K562 (cell line): ENCODE measurements around the gene PM20D1. TPM values are rescaled to one million over a fixed set of nuclear protein-coding genes. Genes with fewer than 3 reads are reported as not detected.

ENCODE experiments used
- ATAC-seq: fragments of 200-7000 bp; cut with Tn5 transposase; 3 replicates; pipeline ENCODE4 v1.9.1; 2020; ENCODE audit warnings: moderate library complexity
- BruUV-seq: library from RNA; stranded (reverse); fragments of 400-500 nt; replicated peaks from 2 replicates; lab custom pipeline; 2021; lab: Mats Ljungman, UMichigan
- CTCF ChIA-PET: fragments of 300-600 bp; formaldehyde crosslinking; extraction: SDS; loops from one replicate; lab custom pipeline; 2021; ENCODE audit warnings: low intra/inter-chr PET ratio; lab: Yijun Ruan, JAX
- POLR2A ChIA-PET: fragments of 300-600, 350-650 bp; sonication (Branson Sonifier 250); formaldehyde crosslinking; extraction: SDS; loops from one replicate; lab custom pipeline; 2021; ENCODE audit warnings: antibody characterized with exemption, inconsistent platforms; lab: Yijun Ruan, JAX
- DNase-seq, 4 experiments: peaks; one replicate each; pipeline versions ENCODE4 v3.0.0 to v3.0.0-alpha.2; 2011 to 2018; ENCODE audit warnings: low spot score in 3 of 4, mixed read lengths in 3 of 4; ENCODE audit errors: extremely low read depth in 1 of 4
- FAIRE-seq: peaks from 2 replicates; lab custom pipeline; 2011; peaks lifted over from hg19 to GRCh38; lab: Jason Lieb, UNC
- H2AFZ ChIP-seq: 2 replicates; pipeline ENCODE4 v1.6.0; 2011; ENCODE audit warnings: low read depth, low read length, control low read depth, inconsistent platforms
- H3K27ac ChIP-seq: fragments of 200-600 bp; 3 replicates; pipeline ENCODE4 v1.8.0; 2011; ENCODE audit warnings: low read depth, mild to moderate bottlenecking, control low read depth, inconsistent platforms, low read length, moderate library complexity, mixed read lengths; ENCODE audit errors: extremely low read depth
- H3K27me3 ChIP-seq, 2 experiments: fragments of 300-600 bp in 1 of 2; 2 replicates in 1 of 2; 3 replicates in 1 of 2; pipeline versions ENCODE4 v1.6.0 to v1.8.0; 2011; ENCODE audit warnings: inconsistent platforms in 2 of 2, low read length in 2 of 2, mild to moderate bottlenecking in 1 of 2, mixed read lengths in 1 of 2, moderate library complexity in 1 of 2; ENCODE audit not compliant: control insufficient read depth in 2 of 2, insufficient read depth in 2 of 2
- H3K36me3 ChIP-seq: fragments of 300-600 bp; 3 replicates; pipeline ENCODE4 v1.8.0; 2011; ENCODE audit warnings: mild to moderate bottlenecking, low read length, inconsistent platforms; ENCODE audit not compliant: control insufficient read depth, insufficient read depth
- H3K4me1 ChIP-seq, 2 experiments: fragments of 200-600 bp in 1 of 2; replicated peaks in 1 of 2; 2 replicates in 1 of 2; 3 replicates in 1 of 2; pipeline versions ENCODE4 v1.5.1 to v1.8.0; 2011; ENCODE audit warnings: inconsistent platforms in 2 of 2, low read length in 2 of 2, mild to moderate bottlenecking in 1 of 2, mixed read lengths in 1 of 2, moderate library complexity in 1 of 2; ENCODE audit not compliant: control insufficient read depth in 2 of 2, insufficient read depth in 2 of 2
- H3K4me2 ChIP-seq: 2 replicates; pipeline ENCODE4 v1.6.1; 2011; ENCODE audit warnings: low read length, control low read depth, inconsistent platforms, mixed read lengths; ENCODE audit not compliant: insufficient read depth
- H3K4me3 ChIP-seq: fragments of 200-600 bp; sonication (generic), shearing (Covaris generic); 2 replicates; pipeline ENCODE4 v1.5.1; 2016; ENCODE audit warnings: control low read depth, inconsistent platforms
- H3K79me2 ChIP-seq: fragments of 200-600 bp; 3 replicates; pipeline ENCODE4 v1.8.0; 2011; ENCODE audit warnings: low read length, inconsistent platforms; ENCODE audit not compliant: control insufficient read depth, insufficient read depth
- H3K9ac ChIP-seq, 2 experiments: 2 replicates each; pipeline versions ENCODE4 v1.6.0 to v1.6.1; 2011; ENCODE audit warnings: low read depth in 2 of 2, low read length in 2 of 2, control low read depth in 1 of 2, inconsistent platforms in 1 of 2, mild to moderate bottlenecking in 1 of 2, mixed read lengths in 1 of 2; ENCODE audit not compliant: insufficient read depth in 1 of 2
- H3K9me1 ChIP-seq: one replicate; pipeline ENCODE4 v1.6.0; 2011; ENCODE audit warnings: inconsistent platforms, mild to moderate bottlenecking, low read length, moderate library complexity; ENCODE audit not compliant: control insufficient read depth, insufficient read depth
- H3K9me3 ChIP-seq: replicated peaks from 2 replicates; pipeline ENCODE4 v1.5.1; 2011; ENCODE audit warnings: low read depth, low read length, inconsistent platforms; ENCODE audit not compliant: control insufficient read depth, insufficient read depth
- H4K20me1 ChIP-seq: replicated peaks from 2 replicates; pipeline ENCODE4 v1.6.1; 2011; ENCODE audit warnings: low read length, inconsistent platforms, mixed read lengths; ENCODE audit not compliant: control insufficient read depth, insufficient read depth
- ARID1B ChIP-seq: fragments of 450-650 bp; IDR thresholded peaks from 2 replicates; pipeline ENCODE4 v1.6.1; 2016; ENCODE audit warnings: antibody characterized with exemption, mild to moderate bottlenecking, inconsistent platforms
- HCFC1 ChIP-seq: IDR thresholded peaks from 2 replicates; pipeline ENCODE4 v1.6.1; 2012; ENCODE audit warnings: low read depth, low read length, improper control_type of control experiment
- HNRNPK ChIP-seq: fragments of 200-400 bp; formaldehyde crosslinking; IDR thresholded peaks from one replicate; pipeline ENCODE4 v1.6.1; 2018; ENCODE audit warnings: mild to moderate bottlenecking, low read depth, low read length; ENCODE audit not compliant: poor library complexity, severe bottlenecking
- NFE2L1 ChIP-seq: fragments of 450-650 bp; IDR thresholded peaks from 2 replicates; pipeline ENCODE4 v1.6.1; 2016; ENCODE audit warnings: missing genetic modification characterization, low read depth, mild to moderate bottlenecking, missing compliant biosample characterization, moderate library complexity, borderline replicate concordance
- PHTF2 ChIP-seq: fragments of 250-450 bp; sonication (Bioruptor Pico); IDR thresholded peaks from 2 replicates; pipeline ENCODE4 v1.5.0; 2021; ENCODE audit warnings: mild to moderate bottlenecking
- SRSF9 ChIP-seq: fragments of 200-400 bp; formaldehyde crosslinking; IDR thresholded peaks from 2 replicates; pipeline ENCODE4 v1.6.1; 2017; ENCODE audit warnings: low read depth, low read length, borderline replicate concordance
- TRIM28 ChIP-seq: fragments of 450-650 bp; IDR thresholded peaks from 2 replicates; pipeline ENCODE4 v1.6.1; 2017
- ZBTB1 ChIP-seq: sonication (generic); formaldehyde crosslinking; IDR thresholded peaks from 2 replicates; pipeline ENCODE4 v1.8.1; 2023; ENCODE audit warnings: missing genetic modification reagents, low read depth, mild to moderate bottlenecking, borderline replicate concordance
- ZNF778 ChIP-seq: fragments of 450-650 bp; formaldehyde crosslinking; IDR thresholded peaks from 2 replicates; pipeline ENCODE4 v1.4.0; 2020; ENCODE audit warnings: mild to moderate bottlenecking, moderate library complexity
- WGBS: fragments of 100-300 bp; shearing (Covaris generic); methylation state at CpG from one replicate; pipeline ENCODE4 v1.1.6; 2016; ENCODE audit warnings: low coverage, mixed read lengths; ENCODE audit not compliant: insufficient coverage; ENCODE audit errors: missing lambda C conversion rate; 5-methylcytosine and 5-hydroxymethylcytosine counted together
- in situ Hi-C: fragments of 300-500 bp; cut with MboI; formaldehyde crosslinking; loops from 4 replicates; pipeline ENCODE4 v1.15.0; 2018; ENCODE audit warnings: inconsistent platforms, mixed read lengths
- intact Hi-C: fragments of 100-400 bp; cut with micrococcal nuclease; formaldehyde crosslinking; loops from 2 replicates; pipeline ENCODE4 v1.14.2; 2022
- polyA plus RNA-seq, 8 experiments: library from polyadenylated mRNA; depleted of rRNA in 4 of 8; stranded (reverse) in 5 of 8; unstranded in 3 of 8; fragments of >200 nt; fragmentation: Nextera tagmentation in 2 of 8; fragmentation: Illumina TruSeq in 1 of 8; extraction: Ambion mirVana in 2 of 8; extraction: Trizol in 1 of 8; gene quantifications; 2 replicates each; pipeline versions ENCODE4 v1.2.1 to v1.2.3, GENCODE V29; 2011 to 2014; ENCODE audit warnings: inconsistent platforms in 1 of 8, missing spikeins in 1 of 8
- total RNA-seq, 7 experiments: library from RNA; depleted of rRNA in 6 of 7; stranded (reverse); fragments of >200 nt in 6 of 7; fragmentation: Illumina TruSeq in 2 of 7; extraction: Trizol in 2 of 7; gene quantifications; 2 replicates each; pipeline versions ENCODE4 v1.2.1 to v1.2.3, GENCODE V29; 2011 to 2021; ENCODE audit warnings: low replicate concordance in 1 of 7
- TF ChIP-seq, protein P1 (sequence below): fragments of 250-450 bp; sonication (Bioruptor Pico); IDR thresholded peaks from 2 replicates; pipeline ENCODE4 v1.8.0; 2022; ENCODE audit warnings: moderate library complexity, mild to moderate bottlenecking, inconsistent platforms
- TF ChIP-seq, protein P2 (sequence below): IDR thresholded peaks from 3 replicates; pipeline ENCODE4 v1.6.1; 2011; ENCODE audit warnings: borderline replicate concordance, mild to moderate bottlenecking; ENCODE audit not compliant: insufficient read length, insufficient read depth
- TF ChIP-seq, protein P3 (sequence below): sonication (generic); formaldehyde crosslinking; IDR thresholded peaks from 2 replicates; pipeline ENCODE4 v1.8.1; 2023; ENCODE audit warnings: mild to moderate bottlenecking, missing genetic modification reagents, moderate library complexity
- TF ChIP-seq, protein P4 (sequence below): sonication (generic); formaldehyde crosslinking; IDR thresholded peaks from 2 replicates; pipeline ENCODE4 v1.9.0; 2022; ENCODE audit warnings: mild to moderate bottlenecking, missing genetic modification reagents
- TF ChIP-seq, protein P5 (sequence below): sonication (generic); formaldehyde crosslinking; IDR thresholded peaks from 2 replicates; pipeline ENCODE4 v1.8.0; 2022; ENCODE audit warnings: mild to moderate bottlenecking, missing genetic modification reagents
- TF ChIP-seq, protein P6 (sequence below): fragments of 250-450 bp; sonication (Bioruptor Pico); IDR thresholded peaks from 2 replicates; pipeline ENCODE4 v1.5.0; 2020; ENCODE audit warnings: mild to moderate bottlenecking

Gene PM20D1
- total and polyA plus RNA-seq, 9 of the 15 experiments (the other 6 are each of a cell fraction or from before 2014, with no cell fraction given) = not detected

DNA sequence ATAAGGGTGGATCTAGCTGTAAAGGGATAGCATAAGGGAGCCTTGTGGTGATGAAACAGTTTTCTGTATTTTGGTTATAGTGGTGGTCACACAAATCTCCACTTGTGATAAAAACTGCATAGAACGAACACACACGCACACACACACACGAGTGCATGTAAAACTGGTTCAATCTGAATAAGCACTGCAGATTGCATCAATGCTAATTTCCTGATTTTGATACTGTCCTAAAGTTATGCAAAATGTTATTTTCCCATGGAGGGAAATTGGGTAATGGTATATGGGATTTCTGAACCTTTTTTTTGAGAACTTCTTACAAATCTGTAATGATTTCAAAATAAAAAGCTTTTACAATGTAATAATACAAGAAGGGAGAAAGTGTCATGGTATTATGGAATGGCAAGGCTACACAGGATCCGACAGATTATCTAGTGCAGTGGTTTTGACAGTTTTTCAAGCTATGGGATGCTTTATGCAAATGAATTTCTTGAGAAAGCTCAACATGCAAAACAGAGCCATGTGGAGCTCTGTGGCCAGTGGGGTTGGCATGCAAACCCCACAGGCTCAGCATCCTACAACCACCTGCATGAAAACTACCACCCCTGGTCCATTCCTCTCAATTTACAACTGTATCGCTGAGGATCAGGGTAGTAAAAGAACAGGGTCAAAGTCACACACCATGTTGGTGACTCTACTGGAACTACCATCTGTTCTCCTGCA, 55.8 kb downstream of the PM20D1 start:
- Histone ChIP-seq H3K9me1 (no peaks in the 10 kb centered on the region), H3K4me2 (no peak overlapping the region), H3K9ac (no peak overlapping the region), H3K4me3 (no peak overlapping the region), H3K9me3 (no peaks in the 10 kb centered on the region), H3K27ac (no peak overlapping the region), H3K27me3 (no peaks in the 10 kb centered on the region), H3K4me1 (peaks cover 0 to 7% of the 10 kb centered on the region in 2 experiments; a peak in 3 of 5 replicates), H2AFZ (no peak overlapping the region), H4K20me1 (peaks cover 6% of the 10 kb centered on the region; the same call in 1 of the 2 replicates), H3K36me3 (peaks cover 70% of the 10 kb centered on the region), H3K79me2 (no peaks in the 10 kb centered on the region)
- ChIA-PET POLR2A (interaction anchor here (0.6 to 4.0 kb wide), 5 partner anchors 11 to 932 kb away, joined by 3 to 20 read pairs (median 3); no protein-coding TSS in a partner anchor), CTCF (no interaction called here)
- no TSS peak for BruUV-seq
- ATAC-seq (no peak), DNase-seq (no peak), FAIRE-seq (no peak)
- intact Hi-C loops = no loop called here
- 58% methylated on average over 5 of the region's 5 CpGs for WGBS
- in situ Hi-C loops = loop anchor here (5.0 kb wide), 2 partner anchors 133 to 318 kb away; no protein-coding TSS in a partner anchor
- TF ChIP-seq NFE2L1 (tag) (no peak), SRSF9 (no peak), ARID1B (no peak), ZBTB1 (CRISPR knock-in tag) (no peak), HCFC1 (no peak), ZNF778 (CRISPR knock-in tag) (no peak), PHTF2 (no peak), HNRNPK (no peak), TRIM28 (no peak)
- TF ChIP-seq, protein P1, sequence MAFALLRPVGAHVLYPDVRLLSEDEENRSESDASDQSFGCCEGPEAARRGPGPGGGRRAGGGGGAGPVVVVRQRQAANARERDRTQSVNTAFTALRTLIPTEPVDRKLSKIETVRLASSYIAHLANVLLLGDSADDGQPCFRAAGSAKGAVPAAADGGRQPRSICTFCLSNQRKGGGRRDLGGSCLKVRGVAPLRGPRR (CRISPR knock-in tag) = no peak
- TF ChIP-seq, protein P2, sequence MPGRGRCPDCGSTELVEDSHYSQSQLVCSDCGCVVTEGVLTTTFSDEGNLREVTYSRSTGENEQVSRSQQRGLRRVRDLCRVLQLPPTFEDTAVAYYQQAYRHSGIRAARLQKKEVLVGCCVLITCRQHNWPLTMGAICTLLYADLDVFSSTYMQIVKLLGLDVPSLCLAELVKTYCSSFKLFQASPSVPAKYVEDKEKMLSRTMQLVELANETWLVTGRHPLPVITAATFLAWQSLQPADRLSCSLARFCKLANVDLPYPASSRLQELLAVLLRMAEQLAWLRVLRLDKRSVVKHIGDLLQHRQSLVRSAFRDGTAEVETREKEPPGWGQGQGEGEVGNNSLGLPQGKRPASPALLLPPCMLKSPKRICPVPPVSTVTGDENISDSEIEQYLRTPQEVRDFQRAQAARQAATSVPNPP = no peak
- TF ChIP-seq, protein P3, sequence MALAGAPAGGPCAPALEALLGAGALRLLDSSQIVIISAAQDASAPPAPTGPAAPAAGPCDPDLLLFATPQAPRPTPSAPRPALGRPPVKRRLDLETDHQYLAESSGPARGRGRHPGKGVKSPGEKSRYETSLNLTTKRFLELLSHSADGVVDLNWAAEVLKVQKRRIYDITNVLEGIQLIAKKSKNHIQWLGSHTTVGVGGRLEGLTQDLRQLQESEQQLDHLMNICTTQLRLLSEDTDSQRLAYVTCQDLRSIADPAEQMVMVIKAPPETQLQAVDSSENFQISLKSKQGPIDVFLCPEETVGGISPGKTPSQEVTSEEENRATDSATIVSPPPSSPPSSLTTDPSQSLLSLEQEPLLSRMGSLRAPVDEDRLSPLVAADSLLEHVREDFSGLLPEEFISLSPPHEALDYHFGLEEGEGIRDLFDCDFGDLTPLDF (CRISPR knock-in tag) = no peak
- TF ChIP-seq, protein P4, sequence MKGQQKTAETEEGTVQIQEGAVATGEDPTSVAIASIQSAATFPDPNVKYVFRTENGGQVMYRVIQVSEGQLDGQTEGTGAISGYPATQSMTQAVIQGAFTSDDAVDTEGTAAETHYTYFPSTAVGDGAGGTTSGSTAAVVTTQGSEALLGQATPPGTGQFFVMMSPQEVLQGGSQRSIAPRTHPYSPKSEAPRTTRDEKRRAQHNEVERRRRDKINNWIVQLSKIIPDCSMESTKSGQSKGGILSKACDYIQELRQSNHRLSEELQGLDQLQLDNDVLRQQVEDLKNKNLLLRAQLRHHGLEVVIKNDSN (CRISPR knock-in tag) = no peak
- TF ChIP-seq, protein P5, sequence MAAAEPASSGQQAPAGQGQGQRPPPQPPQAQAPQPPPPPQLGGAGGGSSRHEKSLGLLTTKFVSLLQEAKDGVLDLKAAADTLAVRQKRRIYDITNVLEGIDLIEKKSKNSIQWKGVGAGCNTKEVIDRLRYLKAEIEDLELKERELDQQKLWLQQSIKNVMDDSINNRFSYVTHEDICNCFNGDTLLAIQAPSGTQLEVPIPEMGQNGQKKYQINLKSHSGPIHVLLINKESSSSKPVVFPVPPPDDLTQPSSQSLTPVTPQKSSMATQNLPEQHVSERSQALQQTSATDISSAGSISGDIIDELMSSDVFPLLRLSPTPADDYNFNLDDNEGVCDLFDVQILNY = no peak
- TF ChIP-seq, protein P6, sequence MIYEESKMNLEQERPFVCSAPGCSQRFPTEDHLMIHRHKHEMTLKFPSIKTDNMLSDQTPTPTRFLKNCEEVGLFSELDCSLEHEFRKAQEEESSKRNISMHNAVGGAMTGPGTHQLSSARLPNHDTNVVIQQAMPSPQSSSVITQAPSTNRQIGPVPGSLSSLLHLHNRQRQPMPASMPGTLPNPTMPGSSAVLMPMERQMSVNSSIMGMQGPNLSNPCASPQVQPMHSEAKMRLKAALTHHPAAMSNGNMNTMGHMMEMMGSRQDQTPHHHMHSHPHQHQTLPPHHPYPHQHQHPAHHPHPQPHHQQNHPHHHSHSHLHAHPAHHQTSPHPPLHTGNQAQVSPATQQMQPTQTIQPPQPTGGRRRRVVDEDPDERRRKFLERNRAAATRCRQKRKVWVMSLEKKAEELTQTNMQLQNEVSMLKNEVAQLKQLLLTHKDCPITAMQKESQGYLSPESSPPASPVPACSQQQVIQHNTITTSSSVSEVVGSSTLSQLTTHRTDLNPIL (CRISPR knock-in tag) = no peak
